Measurements from ENCODE around the gene RND3.

RND3 gene

GRCh38 chr2:150477347-150477746 lies 10.1 kb downstream of the RND3 start:
- TF ChIP-seq CTCF (IDR thresholded peaks at IDR 0.05; ENCODE audit: low read depth, low read length) = no peak
- no peak overlapping the region for H3K4me3 ChIP-seq (replicated peaks in 1 of 2; ENCODE audit: low read depth in 2 of 2, low read length in 2 of 2)
- peak in 1 of 2 donors; percentile 52 for DNase-seq (ENCODE audit: low read depth in 2 of 2)

GRCh38 chr2:150476809-150477302 lies 10.6 kb downstream of the RND3 start:
- no peak for TF ChIP-seq CTCF (IDR thresholded peaks at IDR 0.05; ENCODE audit: low read depth, low read length)
- no peak overlapping the region for H3K4me3 ChIP-seq (replicated peaks in 1 of 2; ENCODE audit: low read depth in 2 of 2, low read length in 2 of 2)
- DNase-seq (ENCODE audit: low read depth in 2 of 2) = peak in 1 of 2 donors; percentile 23

GRCh38 chr2:150476286-150476685 lies 11.2 kb downstream of the RND3 start:
- DNase-seq (ENCODE audit: low read depth in 2 of 2) = peak in 1 of 2 donors; percentile 24
- no peak for TF ChIP-seq CTCF (IDR thresholded peaks at IDR 0.05; ENCODE audit: low read depth, low read length)
- no peak overlapping the region for H3K4me3 ChIP-seq (replicated peaks in 1 of 2; ENCODE audit: low read depth in 2 of 2, low read length in 2 of 2)

- peak in 1 of 2 donors; percentile 33 for DNase-seq (ENCODE audit: low read depth in 2 of 2)
- no peak for TF ChIP-seq CTCF (IDR thresholded peaks at IDR 0.05; ENCODE audit: low read depth, low read length)
- H3K4me3 ChIP-seq (replicated peaks in 1 of 2; ENCODE audit: low read depth in 2 of 2, low read length in 2 of 2) = no peak overlapping the region
These were observed 11.8 kb downstream of the RND3 start for GRCh38 chr2:150475479-150476250.

- DNase-seq (ENCODE audit: low read depth in 2 of 2) = peak in 1 of 2 donors; percentile 38
- no peak for TF ChIP-seq CTCF (IDR thresholded peaks at IDR 0.05; ENCODE audit: low read depth, low read length)
- H3K4me3 ChIP-seq (replicated peaks in 1 of 2; ENCODE audit: low read depth in 2 of 2, low read length in 2 of 2) = no peak overlapping the region
These were observed 13.0 kb downstream of the RND3 start for GRCh38 chr2:150474326-150475074.

GRCh38 chr2:150473767-150474166 lies 13.7 kb downstream of the RND3 start:
- TF ChIP-seq CTCF (IDR thresholded peaks at IDR 0.05; ENCODE audit: low read depth, low read length) = no peak
- no peak overlapping the region for H3K4me3 ChIP-seq (replicated peaks in 1 of 2; ENCODE audit: low read depth in 2 of 2, low read length in 2 of 2)
- no peak for DNase-seq (ENCODE audit: low read depth in 2 of 2)
